IMR-90 (cell line): Measurements from ENCODE around the gene PTPN21. TPM values are rescaled to one million over a fixed set of nuclear protein-coding genes. Genes with fewer than 3 reads are reported as not detected.

Experiments
- ATAC-seq: fragments of 200-7000 bp; cut with Tn5 transposase; 2 replicates; pipeline ENCODE4 v1.9.1; 2020; ENCODE audit warnings: low read depth, mild to moderate bottlenecking, moderate library complexity
- BruUV-seq: library from RNA; stranded (reverse); fragments of 400-500 nt; replicated peaks from 2 replicates; lab custom pipeline; 2021; lab: Mats Ljungman, UMichigan
- CTCF ChIA-PET: fragments of 300-600 bp; formaldehyde crosslinking; extraction: SDS; loops from one replicate; lab custom pipeline; 2021; ENCODE audit warnings: antibody characterized with exemption; lab: Yijun Ruan, JAX
- POLR2A ChIA-PET: fragments of 300-600 bp; sonication (Branson Sonifier 250); formaldehyde crosslinking; loops from one replicate; lab custom pipeline; 2022; ENCODE audit warnings: antibody characterized with exemption; ENCODE audit not compliant: unreplicated experiment; lab: Charles Lee
- DNase-seq: peaks from one replicate; pipeline ENCODE4 v3.0.0; 2013
- H2AFZ ChIP-seq: replicated peaks from 2 replicates; pipeline ENCODE3; 2013; ENCODE audit warnings: low read length, mild to moderate bottlenecking; ENCODE audit not compliant: poor library complexity
- H2AK5ac ChIP-seq: 2 replicates; pipeline ENCODE4 v1.6.1; 2013; ENCODE audit warnings: low read depth, low read length, inconsistent platforms
- H2AK9ac ChIP-seq: replicated peaks from 2 replicates; pipeline ENCODE3; 2013; ENCODE audit warnings: mild to moderate bottlenecking, low read depth, low read length, moderate library complexity; ENCODE audit not compliant: poor library complexity
- H2BK120ac ChIP-seq: 2 replicates; pipeline ENCODE4 v1.6.1; 2013; ENCODE audit warnings: low read depth, low read length, inconsistent platforms
- H2BK15ac ChIP-seq: 3 replicates; pipeline ENCODE4 v1.6.1; 2013; ENCODE audit warnings: low read depth, low read length, inconsistent platforms
- H2BK20ac ChIP-seq: 2 replicates; pipeline ENCODE4 v1.6.1; 2013; ENCODE audit warnings: low read depth, mild to moderate bottlenecking, inconsistent platforms, low read length, moderate library complexity
- H2BK5ac ChIP-seq: 2 replicates; pipeline ENCODE4 v1.6.1; 2013; ENCODE audit warnings: mild to moderate bottlenecking, low read depth, low read length, inconsistent platforms; ENCODE audit not compliant: poor library complexity, severe bottlenecking
- H3K14ac ChIP-seq: replicated peaks from 2 replicates; pipeline ENCODE4 v1.6.1; 2013; ENCODE audit warnings: low read depth, low read length, inconsistent platforms
- H3K18ac ChIP-seq: 2 replicates; pipeline ENCODE4 v1.6.1; 2013; ENCODE audit warnings: low read depth, low read length, control low read depth
- H3K23ac ChIP-seq: 2 replicates; pipeline ENCODE4 v1.6.1; 2013; ENCODE audit warnings: low read depth, low read length, inconsistent platforms
- H3K27ac ChIP-seq: 2 replicates; pipeline ENCODE4 v1.5.1; 2013; ENCODE audit warnings: mild to moderate bottlenecking, control low read depth, low read length; ENCODE audit not compliant: insufficient read depth
- H3K27me3 ChIP-seq: 2 replicates; pipeline ENCODE4 v1.6.1; 2013; ENCODE audit warnings: low read length; ENCODE audit not compliant: control insufficient read depth, insufficient read depth
- H3K36me3 ChIP-seq: 2 replicates; pipeline ENCODE4 v1.6.1; 2013; ENCODE audit warnings: low read length, mixed read lengths; ENCODE audit not compliant: control insufficient read depth, insufficient read depth
- H3K4ac ChIP-seq: 2 replicates; pipeline ENCODE4 v1.6.1; 2013; ENCODE audit warnings: low read depth, low read length, inconsistent platforms
- H3K4me1 ChIP-seq: 2 replicates; pipeline ENCODE4 v1.6.1; 2013; ENCODE audit warnings: low read length, mixed read lengths; ENCODE audit not compliant: control insufficient read depth, insufficient read depth
- H3K4me2 ChIP-seq: 2 replicates; pipeline ENCODE4 v1.6.1; 2013; ENCODE audit warnings: low read depth, mild to moderate bottlenecking, control low read depth, low read length, moderate library complexity
- H3K4me3 ChIP-seq: 2 replicates; pipeline ENCODE4 v1.5.1; 2013; ENCODE audit warnings: low read depth, mild to moderate bottlenecking, control low read depth, low read length, moderate library complexity; ENCODE audit not compliant: insufficient read depth
- H3K56ac ChIP-seq: 2 replicates; pipeline ENCODE4 v1.6.1; 2013; ENCODE audit warnings: low read length, inconsistent platforms; ENCODE audit not compliant: insufficient read depth; ENCODE audit errors: extremely low read depth
- H3K79me1 ChIP-seq, 2 experiments: 2 replicates each; pipeline ENCODE4 v1.6.1; 2013; ENCODE audit warnings: low read length in 2 of 2, inconsistent platforms in 1 of 2, low read depth in 1 of 2
- H3K9ac ChIP-seq: 2 replicates; pipeline ENCODE4 v1.6.1; 2013; ENCODE audit warnings: low read depth, low read length, control low read depth
- H3K9me1 ChIP-seq: 2 replicates; pipeline ENCODE4 v1.6.1; 2013; ENCODE audit warnings: low read length, inconsistent platforms; ENCODE audit not compliant: insufficient read depth
- H3K9me3 ChIP-seq: 2 replicates; pipeline ENCODE4 v1.6.1; 2013; ENCODE audit warnings: low read length; ENCODE audit not compliant: control insufficient read depth, insufficient read depth
- H4K20me1 ChIP-seq: 2 replicates; pipeline ENCODE4 v1.6.1; 2013; ENCODE audit warnings: low read length, inconsistent platforms; ENCODE audit not compliant: insufficient read depth
- H4K5ac ChIP-seq: 2 replicates; pipeline ENCODE4 v1.6.1; 2013; ENCODE audit warnings: mild to moderate bottlenecking, low read depth, low read length, control low read depth
- H4K8ac ChIP-seq, 2 experiments: 2 replicates each; pipeline ENCODE4 v1.6.1; 2013; ENCODE audit warnings: low read depth in 2 of 2, low read length in 2 of 2, control low read depth in 1 of 2, inconsistent platforms in 1 of 2
- H4K91ac ChIP-seq: 2 replicates; pipeline ENCODE4 v1.6.1; 2013; ENCODE audit warnings: low read depth, low read length, inconsistent platforms; ENCODE audit not compliant: insufficient read depth
- CEBPB ChIP-seq: IDR thresholded peaks from 2 replicates; pipeline ENCODE4 v1.6.1; 2012; ENCODE audit warnings: low read depth, low read length, improper control_type of control experiment
- MXI1 ChIP-seq: IDR thresholded peaks from 2 replicates; pipeline ENCODE4 v1.6.1; 2012; ENCODE audit warnings: low read depth, mild to moderate bottlenecking, low read length, moderate library complexity, borderline replicate concordance
- WGBS, 2 experiments: methylation state at CpG; one replicate each; pipeline versions ENCODE4 v1.1.5 to v1.1.7; 2013; ENCODE audit warnings: missing lambda C conversion rate in 2 of 2; ENCODE audit not compliant: insufficient read length in 1 of 2; ENCODE audit errors: extremely low coverage in 2 of 2; 5-methylcytosine and 5-hydroxymethylcytosine counted together
- dilution Hi-C: fragments of 300-500 bp; cut with HindIII; formaldehyde crosslinking; loops from one replicate; pipeline ENCODE4 v1.14.3; 2018; ENCODE audit warnings: low sequenced_read_pairs; ENCODE audit not compliant: unreplicated experiment
- in situ Hi-C: fragments of 300-500 bp; cut with MboI; formaldehyde crosslinking; loops from 3 replicates; pipeline ENCODE4 v1.14.3; 2019; ENCODE audit warnings: low sequenced_read_pairs, inconsistent platforms, mixed read lengths
- intact Hi-C: fragments of 100-400 bp; cut with micrococcal nuclease; formaldehyde crosslinking; loops from 2 replicates; pipeline ENCODE4 v1.10.0; 2022
- polyA plus RNA-seq, 3 experiments: library from polyadenylated mRNA; depleted of rRNA; stranded (reverse); fragments of >200 nt; gene quantifications; 2 replicates each; pipeline ENCODE4 v1.2.3, GENCODE V29; 2012; ENCODE audit warnings: low replicate concordance in 1 of 3
- total RNA-seq: library from RNA; depleted of rRNA; stranded (reverse); fragments of >200 nt; gene quantifications from 2 replicates; pipeline ENCODE4 v1.2.3, GENCODE V29; 2012
- TF ChIP-seq, protein P1 (sequence below): fragments of 150-350 bp; IDR thresholded peaks from 2 replicates; pipeline ENCODE4 v1.6.1; 2016; ENCODE audit warnings: low read depth, mild to moderate bottlenecking, low read length, moderate library complexity, borderline replicate concordance

The PTPN21 gene
- total and polyA plus RNA-seq, 2 of the 4 experiments (the other 2 are of a cell fraction) = 10.4 to 10.7 TPM

GRCh38 chr14:88503754-88504406 lies 50.9 kb downstream of the PTPN21 start:
- H2BK120ac ChIP-seq = no peak overlapping the region
- in situ Hi-C loops = no loop called here
- no peak overlapping the region for H4K5ac ChIP-seq
- intact Hi-C loops = no loop called here
- no peak overlapping the region for H3K4me2 ChIP-seq
- H4K20me1 ChIP-seq = 0 out of 2 replicates have a peak, but pooled peaks cover 4% of the 10 kb centered on the region
- DNase-seq (no peak), ATAC-seq (no peak)
- H3K14ac ChIP-seq = no peak overlapping the region
- no peak overlapping the region for H3K23ac ChIP-seq
- WGBS, 2 experiments = no CpG with 5 or more reads among the region's 2 CpGs
- no peak overlapping the region for H2BK5ac ChIP-seq
- H3K9me1 ChIP-seq = peaks cover 14% of the 10 kb centered on the region
- H2AK5ac ChIP-seq = no peak overlapping the region
- H3K18ac ChIP-seq = no peak overlapping the region
- peaks cover 28% of the 10 kb centered on the region for H3K36me3 ChIP-seq
- no peak overlapping the region for H3K27ac ChIP-seq
- H4K8ac ChIP-seq = no peak overlapping the region
- H3K9me3 ChIP-seq = no peaks in the 10 kb centered on the region
- H4K91ac ChIP-seq = no peak overlapping the region
- no peak overlapping the region for H3K4ac ChIP-seq
- H3K56ac ChIP-seq = no peak overlapping the region
- H3K27me3 ChIP-seq = no peaks in the 10 kb centered on the region
- peaks cover 2% of the 10 kb centered on the region; the same call in 1 of the 2 replicates for H3K4me1 ChIP-seq
- no peak overlapping the region for H2AFZ ChIP-seq
- no peak overlapping the region for H2AK9ac ChIP-seq
- POLR2A ChIA-PET = no interaction called here
- dilution Hi-C loops = no loop called here
- no peak overlapping the region for H3K4me3 ChIP-seq
- no peak overlapping the region for H2BK15ac ChIP-seq
- no peak overlapping the region for H3K9ac ChIP-seq
- CTCF ChIA-PET = no interaction called here
- TF ChIP-seq, protein P1, sequence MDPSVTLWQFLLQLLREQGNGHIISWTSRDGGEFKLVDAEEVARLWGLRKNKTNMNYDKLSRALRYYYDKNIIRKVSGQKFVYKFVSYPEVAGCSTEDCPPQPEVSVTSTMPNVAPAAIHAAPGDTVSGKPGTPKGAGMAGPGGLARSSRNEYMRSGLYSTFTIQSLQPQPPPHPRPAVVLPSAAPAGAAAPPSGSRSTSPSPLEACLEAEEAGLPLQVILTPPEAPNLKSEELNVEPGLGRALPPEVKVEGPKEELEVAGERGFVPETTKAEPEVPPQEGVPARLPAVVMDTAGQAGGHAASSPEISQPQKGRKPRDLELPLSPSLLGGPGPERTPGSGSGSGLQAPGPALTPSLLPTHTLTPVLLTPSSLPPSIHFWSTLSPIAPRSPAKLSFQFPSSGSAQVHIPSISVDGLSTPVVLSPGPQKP = no peak
- TF ChIP-seq MXI1 (no peak), CEBPB (no peak)
- H3K79me1 ChIP-seq = peaks cover 13 to 30% of the 10 kb centered on the region in 2 experiments
- no peak overlapping the region for H2BK20ac ChIP-seq
- no TSS peak for BruUV-seq
